SK-N-DZ (cell line): ENCODE measurements around the gene TTYH2.

Experiments used
- DNase-seq: peaks from one replicate; pipeline ENCODE4 v3.0.0-alpha.2; 2015; ENCODE audit warnings: low spot score

TTYH2 gene

GRCh38 chr17:74213861-74214391 lies 555 bp downstream of the TTYH2 start:
- DNase-seq = no peak

DNA sequence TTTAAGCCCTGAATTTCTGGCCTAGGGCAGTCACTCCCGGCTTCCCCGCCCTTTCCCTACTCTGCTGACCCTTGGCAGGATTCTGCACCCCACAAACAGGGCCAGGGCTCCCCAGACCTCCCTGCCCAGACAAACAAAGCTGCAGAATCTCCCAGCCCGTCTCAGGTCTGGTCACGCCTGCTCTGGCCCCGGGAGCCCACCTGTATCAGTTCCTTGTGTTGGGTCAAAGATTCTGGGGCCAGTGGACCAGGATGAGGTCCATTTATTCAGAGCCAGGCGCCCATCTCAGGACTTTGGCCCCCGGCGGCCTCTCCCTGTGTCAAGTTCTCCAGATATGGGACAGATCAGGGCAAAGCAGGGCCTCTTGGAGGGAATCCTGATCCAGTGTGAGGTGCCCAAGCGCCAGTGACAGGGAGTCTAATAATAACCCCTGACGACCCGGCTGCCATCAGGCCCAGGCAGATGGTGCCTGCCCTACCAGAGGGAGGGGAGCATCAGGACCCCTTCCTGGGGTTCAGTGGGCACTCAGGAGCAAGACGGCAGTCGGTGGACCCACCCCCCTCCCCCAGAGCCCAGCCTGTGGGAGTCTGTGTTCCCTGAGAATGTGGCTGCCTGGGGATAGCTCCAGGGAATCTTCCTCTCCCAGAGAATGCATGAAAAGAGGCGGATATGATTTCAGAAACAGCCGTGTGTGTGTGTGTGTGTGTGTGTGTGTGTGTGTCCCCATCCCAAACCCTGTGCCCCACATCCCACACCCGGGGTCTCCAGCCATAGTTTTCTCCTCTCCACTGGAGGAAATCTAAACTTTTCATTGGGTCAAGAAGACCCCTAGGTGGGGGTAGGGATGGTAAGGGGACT lies 1.3 kb downstream of the TTYH2 start:
- DNase-seq = no peak

DNA sequence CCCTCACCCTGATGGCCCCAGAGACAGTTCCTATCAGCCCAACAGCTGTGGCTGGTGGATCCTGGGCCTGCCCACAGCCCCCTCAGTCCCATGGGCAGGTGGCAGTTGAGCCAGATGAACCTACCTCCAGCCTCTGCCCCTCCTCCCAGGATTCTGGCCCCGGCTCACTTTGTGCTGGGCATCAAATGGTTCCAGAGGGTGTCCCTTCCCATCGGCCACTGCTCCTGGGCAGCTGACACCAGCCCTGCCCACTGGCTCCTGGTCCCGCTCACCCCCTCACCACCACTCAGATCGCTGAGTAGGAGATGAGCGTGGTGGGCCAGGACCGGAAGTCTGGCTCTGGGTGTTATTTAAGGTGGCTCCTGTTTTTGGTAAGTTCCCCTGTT lies 2.0 kb downstream of the TTYH2 start:
- no peak for DNase-seq

GRCh38 chr17:74216505-74216904 lies 3.1 kb downstream of the TTYH2 start:
- no peak for DNase-seq

GRCh38 chr17:74217037-74217730 lies 3.8 kb downstream of the TTYH2 start:
- no peak for DNase-seq

DNA sequence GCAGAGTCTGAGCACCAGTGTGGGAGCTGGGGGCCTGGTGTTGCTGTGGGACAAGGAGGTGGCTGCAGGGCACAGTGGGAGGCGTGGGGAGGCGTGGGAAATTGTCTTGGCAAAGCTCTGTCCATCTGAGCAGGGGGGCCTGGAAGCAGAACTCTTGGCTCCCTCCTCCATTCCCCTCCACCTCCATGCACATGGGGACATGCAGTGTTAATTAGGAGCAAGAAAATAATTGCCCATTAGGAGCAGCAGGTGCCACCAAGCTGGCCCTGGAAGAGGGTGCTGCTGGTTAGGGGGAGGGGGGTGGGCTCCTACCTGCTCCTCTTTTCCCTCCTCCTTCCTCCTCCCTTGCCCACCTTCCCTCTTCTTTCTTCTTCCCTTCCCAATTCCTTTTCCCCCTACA lies 4.5 kb downstream of the TTYH2 start:
- DNase-seq = no peak

DNA sequence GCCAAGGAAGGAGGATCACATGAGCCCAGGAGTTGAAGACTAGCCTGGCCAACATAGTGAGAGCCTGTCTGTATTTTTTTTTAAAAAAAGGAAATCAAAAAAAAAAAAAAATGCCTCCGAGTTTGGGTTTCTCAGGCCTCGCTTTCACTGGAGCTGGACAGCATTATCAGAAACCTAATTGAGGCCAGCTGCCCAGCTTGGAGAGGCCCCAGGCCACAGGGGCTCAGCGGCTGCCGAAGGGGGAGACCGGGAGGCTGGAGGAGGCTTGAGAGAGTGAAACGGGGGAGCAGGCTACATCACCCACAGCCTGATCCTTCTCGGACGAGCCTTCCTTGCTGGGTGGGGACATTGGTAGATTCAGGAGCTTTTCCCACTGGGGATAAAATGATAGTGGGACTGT lies 5.1 kb downstream of the TTYH2 start:
- DNase-seq = no peak

DNA sequence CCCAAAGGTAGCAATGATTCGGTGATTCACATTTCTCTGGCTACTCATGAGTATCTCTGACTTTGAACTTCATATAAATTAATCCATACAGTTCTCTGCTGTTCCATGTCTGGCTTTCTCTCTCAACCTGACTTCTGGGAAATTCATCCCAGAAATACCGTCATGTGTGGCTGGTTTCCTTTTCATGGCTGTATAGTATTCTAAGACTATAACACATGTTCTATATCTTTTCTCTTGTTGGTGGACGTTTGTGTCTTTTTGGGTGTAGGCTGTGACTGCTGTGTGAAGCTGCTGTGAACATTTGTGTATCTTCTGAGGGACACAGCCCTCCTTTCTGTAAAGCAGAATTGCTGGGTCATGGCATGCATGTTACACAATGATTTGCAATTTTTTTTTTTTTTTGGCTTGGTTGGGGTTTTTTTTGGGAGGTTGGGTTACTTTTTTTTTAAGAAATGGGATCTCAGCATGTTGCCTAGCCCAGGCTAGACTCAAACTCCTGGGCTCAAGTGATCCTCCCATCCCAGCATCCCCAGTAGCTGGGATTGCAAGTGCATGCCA lies 6.3 kb downstream of the TTYH2 start:
- no peak for DNase-seq

DNA sequence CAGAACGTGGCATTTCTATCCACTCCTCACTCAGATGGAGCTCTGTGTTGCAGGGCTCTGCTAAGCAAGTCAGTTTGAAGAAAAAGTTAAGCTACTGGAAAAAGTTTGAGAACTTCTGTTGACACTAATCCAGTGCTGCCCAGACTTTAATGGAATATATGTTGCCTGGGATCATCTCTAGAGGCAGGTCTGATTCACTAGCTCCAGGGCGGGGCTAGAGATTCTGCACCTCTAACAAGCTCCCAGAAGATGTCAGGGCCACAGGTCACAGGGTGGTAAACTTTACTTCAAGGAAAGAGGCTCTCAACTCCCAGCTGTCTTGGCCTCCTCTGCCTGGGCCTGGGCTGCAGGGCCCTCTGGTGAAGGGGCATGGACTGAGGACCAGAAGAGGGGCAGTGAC lies 6.8 kb downstream of the TTYH2 start:
- DNase-seq = no peak

- DNase-seq = no peak
Measured at GRCh38 chr17:74220946-74221818, 7.8 kb downstream of the TTYH2 start.

DNA sequence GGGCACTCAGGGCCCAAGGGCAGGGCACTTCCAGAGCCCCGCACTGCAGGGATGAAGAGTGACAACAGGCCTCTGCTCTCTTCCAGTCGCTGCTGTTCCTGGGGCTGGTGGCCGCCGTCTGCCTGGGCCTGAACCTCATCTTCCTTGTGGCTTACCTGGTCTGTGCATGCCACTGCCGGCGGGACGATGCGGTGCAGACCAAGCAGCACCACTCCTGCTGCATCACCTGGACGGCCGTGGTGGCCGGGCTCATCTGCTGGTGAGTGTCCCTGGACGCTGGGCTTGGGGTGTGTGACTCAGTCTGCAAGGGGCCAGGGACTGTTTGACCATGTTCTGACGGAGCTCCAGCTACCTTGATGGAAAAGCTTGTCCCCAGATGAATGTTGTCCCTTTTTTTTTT lies 9.0 kb downstream of the TTYH2 start:
- DNase-seq = no peak

DNA sequence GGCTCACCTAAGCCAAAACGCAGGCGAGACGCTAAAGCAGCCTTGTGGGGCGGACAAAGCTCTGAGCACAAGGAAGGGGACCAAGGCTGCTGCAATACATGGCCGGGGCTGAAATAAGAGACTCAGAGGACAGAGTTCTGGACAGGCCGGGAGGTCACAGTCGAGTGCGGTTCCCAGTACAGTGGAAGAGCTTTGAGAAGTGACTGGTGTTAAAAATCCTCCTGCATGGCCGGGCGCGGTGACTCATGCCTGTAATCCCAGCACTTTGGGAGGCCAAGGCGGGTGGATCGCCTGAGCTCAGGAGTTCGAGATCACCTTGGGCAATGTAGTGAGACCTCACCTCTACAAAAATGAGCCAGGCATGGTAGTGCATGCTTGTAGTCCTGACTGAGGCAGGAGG lies 10.5 kb downstream of the TTYH2 start:
- DNase-seq = no peak

GRCh38 chr17:74224959-74225725 lies 11.8 kb downstream of the TTYH2 start:
- no peak for DNase-seq

DNA sequence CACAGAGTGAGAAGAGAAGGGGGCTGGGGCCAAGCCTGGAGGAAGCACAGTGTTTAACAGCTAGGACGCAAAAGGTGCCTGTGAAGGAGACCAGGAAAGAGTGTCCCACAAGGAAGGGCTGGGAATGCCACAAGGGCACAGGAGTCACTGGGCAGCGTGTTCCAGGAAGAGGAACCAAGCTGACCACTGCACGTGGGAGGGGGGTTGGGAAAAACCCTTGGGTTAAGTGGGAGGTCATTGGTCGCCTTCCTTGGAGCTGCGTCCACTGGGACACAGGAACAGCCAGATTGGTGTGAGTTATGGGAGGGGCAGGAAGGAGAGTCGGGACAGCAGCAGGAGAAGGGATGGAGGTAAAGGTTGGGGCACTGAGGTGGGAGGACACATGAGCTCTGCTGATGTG lies 12.9 kb downstream of the TTYH2 start:
- no peak for DNase-seq

DNA sequence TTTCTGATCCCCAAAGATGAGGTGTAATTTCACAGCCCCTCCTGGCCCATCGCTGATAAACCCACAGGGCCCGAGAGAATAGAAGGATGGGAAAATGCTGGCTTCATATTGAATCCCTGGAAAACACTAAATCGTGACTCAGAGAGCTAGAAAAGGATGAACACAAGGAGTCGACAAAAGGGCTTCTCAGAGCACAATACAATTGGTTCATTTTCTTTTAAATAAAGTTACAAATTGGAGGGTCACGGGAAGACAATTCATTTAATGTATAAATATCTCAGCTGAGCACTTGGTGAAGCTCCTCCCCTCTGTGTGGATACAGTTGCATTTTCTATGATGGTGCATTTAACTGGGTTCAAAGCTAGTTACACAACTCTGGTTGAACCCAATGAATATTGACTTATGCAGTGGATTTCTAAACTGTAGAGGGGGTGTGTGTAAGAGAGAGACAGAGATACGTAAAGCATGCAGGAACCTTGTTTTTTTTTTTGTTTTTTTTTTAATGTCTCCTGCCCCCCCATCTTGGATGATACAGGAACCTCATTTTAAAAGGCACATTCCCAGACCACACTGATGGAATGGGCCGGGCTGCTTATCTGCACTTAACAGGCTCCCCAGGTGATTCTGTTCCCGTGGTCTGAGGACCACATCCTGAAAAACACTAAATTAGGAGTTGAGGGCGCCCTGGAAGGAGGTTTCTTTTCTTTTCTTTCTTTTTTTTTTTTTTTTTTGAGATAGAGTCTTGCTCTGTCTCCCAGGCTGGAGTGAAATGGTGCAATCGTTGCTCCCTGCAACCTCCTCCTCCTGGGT lies 14.1 kb downstream of the TTYH2 start:
- no peak for DNase-seq

GRCh38 chr17:74228306-74228978 lies 15.1 kb downstream of the TTYH2 start:
- no peak for DNase-seq

DNA sequence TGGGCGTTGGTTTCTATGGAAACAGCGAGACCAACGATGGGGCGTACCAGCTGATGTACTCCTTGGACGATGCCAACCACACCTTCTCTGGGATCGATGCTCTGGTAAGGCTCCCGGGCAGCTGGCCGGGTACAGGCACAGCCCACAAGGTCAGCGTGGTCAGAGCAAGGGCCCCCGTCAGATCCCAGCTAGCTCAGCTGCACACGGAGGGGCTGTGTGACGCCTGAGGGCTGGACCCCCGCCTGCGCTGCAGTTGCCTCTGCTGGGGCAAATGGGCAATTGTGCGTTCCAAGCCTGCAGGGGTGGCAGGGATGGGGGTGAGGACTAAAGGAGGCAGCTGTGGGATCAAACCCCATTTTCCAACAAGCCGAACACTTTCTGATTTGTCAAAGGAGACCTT lies 17.5 kb downstream of the TTYH2 start:
- DNase-seq = no peak

GRCh38 chr17:74231928-74232907 lies 18.8 kb downstream of the TTYH2 start:
- no peak for DNase-seq
